Measurements from ENCODE around the gene UMPS. TPM values are rescaled to one million over a fixed set of nuclear protein-coding genes. Genes with fewer than 3 reads are reported as not detected.
A peak's percentile ranks its signal among the peaks of the same experiment; 100 is the strongest.

UMPS gene
- 10 to 100 TPM in 1 of 2 donors, 1 to 10 TPM in 1; 6.6 to 14.3 TPM for total RNA-seq

DNA sequence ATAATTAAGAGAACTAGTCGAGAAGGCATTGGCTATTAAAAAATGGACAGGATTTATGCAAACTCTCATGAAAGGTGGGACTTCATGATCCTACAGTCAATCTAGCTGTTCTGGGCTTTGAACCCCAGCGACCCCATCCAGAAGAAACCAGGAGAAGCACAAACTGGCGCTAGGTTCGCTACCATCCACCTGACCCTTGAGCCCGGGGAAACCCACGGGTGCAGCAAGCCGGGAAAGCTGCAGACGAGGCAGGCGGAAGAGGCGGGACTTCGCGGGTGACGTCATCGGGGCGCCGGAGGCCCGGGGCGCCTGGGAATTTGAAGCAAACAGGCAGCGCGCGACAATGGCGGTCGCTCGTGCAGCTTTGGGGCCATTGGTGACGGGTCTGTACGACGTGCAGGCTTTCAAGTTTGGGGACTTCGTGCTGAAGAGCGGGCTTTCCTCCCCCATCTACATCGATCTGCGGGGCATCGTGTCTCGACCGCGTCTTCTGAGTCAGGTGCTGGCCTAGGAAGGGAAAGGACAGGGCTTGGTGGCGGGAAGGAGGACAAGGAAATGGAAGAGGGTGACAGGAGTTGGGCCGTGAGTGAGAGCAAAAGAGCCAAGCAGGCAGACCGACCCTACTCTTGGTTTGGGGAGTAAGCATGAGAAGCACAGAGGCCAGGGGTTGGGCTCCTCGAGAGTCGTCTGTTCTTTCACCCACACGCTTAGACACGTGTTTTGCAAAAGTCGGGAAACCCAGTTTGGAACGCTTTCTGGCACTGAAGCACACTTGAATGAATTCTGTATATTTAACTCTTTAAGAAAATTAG lies at the start of gene UMPS:
UMPS (plus strand) TSS at position 324 of the 812 bp plus-strand sequence; CDS start at position 344, 20 bp downstream.
- DNase-seq (ENCODE audit: low spot score) = peak; percentile 90
- Histone ChIP-seq H3K9me3 (no peaks in the 10 kb centered on the region), H3K4me3 (peak within 1 kb of the TSS; percentile 83 to 88), H3K27ac (peak within 1 kb of the TSS; percentile 75 to 77), H3K27me3 (no peaks in the 10 kb centered on the region), H3K36me3 (no peaks in the 10 kb centered on the region), H3K4me1 (peaks cover 0 to 29% of the 10 kb centered on the region in 2 donors)
- TF ChIP-seq, protein P1, sequence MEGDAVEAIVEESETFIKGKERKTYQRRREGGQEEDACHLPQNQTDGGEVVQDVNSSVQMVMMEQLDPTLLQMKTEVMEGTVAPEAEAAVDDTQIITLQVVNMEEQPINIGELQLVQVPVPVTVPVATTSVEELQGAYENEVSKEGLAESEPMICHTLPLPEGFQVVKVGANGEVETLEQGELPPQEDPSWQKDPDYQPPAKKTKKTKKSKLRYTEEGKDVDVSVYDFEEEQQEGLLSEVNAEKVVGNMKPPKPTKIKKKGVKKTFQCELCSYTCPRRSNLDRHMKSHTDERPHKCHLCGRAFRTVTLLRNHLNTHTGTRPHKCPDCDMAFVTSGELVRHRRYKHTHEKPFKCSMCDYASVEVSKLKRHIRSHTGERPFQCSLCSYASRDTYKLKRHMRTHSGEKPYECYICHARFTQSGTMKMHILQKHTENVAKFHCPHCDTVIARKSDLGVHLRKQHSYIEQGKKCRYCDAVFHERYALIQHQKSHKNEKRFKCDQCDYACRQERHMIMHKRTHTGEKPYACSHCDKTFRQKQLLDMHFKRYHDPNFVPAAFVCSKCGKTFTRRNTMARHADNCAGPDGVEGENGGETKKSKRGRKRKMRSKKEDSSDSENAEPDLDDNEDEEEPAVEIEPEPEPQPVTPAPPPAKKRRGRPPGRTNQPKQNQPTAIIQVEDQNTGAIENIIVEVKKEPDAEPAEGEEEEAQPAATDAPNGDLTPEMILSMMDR (IDR thresholded peaks at IDR 0.05) = no peak

DNA sequence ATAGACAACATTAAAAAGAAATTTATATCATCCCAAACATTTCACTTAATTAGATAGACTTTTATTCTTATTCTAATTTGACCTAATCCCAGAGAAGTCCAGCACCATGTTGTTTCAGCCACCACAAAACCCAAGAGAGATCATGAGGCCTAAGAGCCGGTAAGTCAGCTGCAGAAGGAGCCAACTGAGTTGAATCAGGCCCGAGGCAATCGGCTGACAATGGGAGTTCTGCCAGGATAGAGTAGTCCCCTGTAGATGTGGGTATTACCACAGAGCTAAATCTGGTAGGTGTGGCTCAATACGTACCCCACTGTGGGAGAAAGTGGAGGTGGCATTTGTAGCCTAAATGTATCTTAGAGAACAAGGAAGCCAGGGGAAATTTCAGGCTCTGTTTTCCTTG lies 49.7 kb upstream of the UMPS start:
- no peak overlapping the region for H3K27ac ChIP-seq
- no peaks in the 10 kb centered on the region for H3K27me3 ChIP-seq
- TF ChIP-seq, protein P1 (IDR thresholded peaks at IDR 0.05) = no peak
- H3K4me3 ChIP-seq = no peak overlapping the region
- no peaks in the 10 kb centered on the region for H3K9me3 ChIP-seq
- H3K36me3 ChIP-seq = peaks cover 24% of the 10 kb centered on the region
- peak; percentile 23 for DNase-seq (ENCODE audit: low spot score)
- no peaks in the 10 kb centered on the region for H3K4me1 ChIP-seq

- Histone ChIP-seq H3K9me3 (no peaks in the 10 kb centered on the region), H3K4me1 (no peaks in the 10 kb centered on the region), H3K27me3 (no peaks in the 10 kb centered on the region)
These were observed 48.0 kb upstream of the UMPS start for GRCh38 chr3:124682263-124682662.

DNA sequence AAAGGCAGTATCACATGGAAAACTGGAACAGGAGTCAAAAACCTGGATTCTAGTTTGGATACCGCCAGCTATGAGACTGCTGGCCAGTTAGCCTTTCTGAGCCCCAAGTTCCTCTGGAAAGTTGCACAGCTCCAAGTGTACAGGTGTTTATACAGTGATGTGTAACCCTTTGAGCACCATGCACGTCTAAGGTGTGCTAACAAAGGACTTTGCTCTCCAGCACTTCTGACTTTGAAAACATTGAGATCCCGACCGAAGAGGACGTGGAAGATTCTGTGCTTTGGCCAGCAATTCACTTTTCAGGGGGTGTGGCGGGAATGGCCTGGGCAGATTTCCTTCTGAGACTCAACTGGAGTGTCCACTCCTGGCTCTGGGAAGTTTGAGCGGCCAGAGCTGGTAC lies 45.8 kb upstream of the UMPS start:
- Histone ChIP-seq H3K4me3 (no peak overlapping the region), H3K36me3 (no peaks in the 10 kb centered on the region), H3K9me3 (no peaks in the 10 kb centered on the region), H3K4me1 (peaks cover 0 to 9% of the 10 kb centered on the region in 2 donors), H3K27me3 (no peaks in the 10 kb centered on the region), H3K27ac (no peak overlapping the region)
- TF ChIP-seq, protein P1 (IDR thresholded peaks at IDR 0.05) = no peak
- peak; percentile 32 for DNase-seq (ENCODE audit: low spot score)

More at GRCh38 chr3:124682263-124682662, 48.0 kb upstream of the UMPS start:
- TF ChIP-seq, protein P1 (IDR thresholded peaks at IDR 0.05) = no peak
- H3K27ac ChIP-seq = no peak overlapping the region
- DNase-seq (ENCODE audit: low spot score) = peak; percentile 5
- no peak overlapping the region for H3K4me3 ChIP-seq
- H3K36me3 ChIP-seq = peaks cover 15% of the 10 kb centered on the region

- Histone ChIP-seq H3K9me3 (no peaks in the 10 kb centered on the region), H3K36me3 (no peaks in the 10 kb centered on the region), H3K4me3 (no peak overlapping the region), H3K27me3 (no peaks in the 10 kb centered on the region), H3K27ac (no peak overlapping the region), H3K4me1 (peaks cover 0 to 9% of the 10 kb centered on the region in 2 donors)
- no peak for DNase-seq (ENCODE audit: low spot score)
- TF ChIP-seq, protein P1 (IDR thresholded peaks at IDR 0.05) = no peak
These were observed 45.2 kb upstream of the UMPS start for GRCh38 chr3:124685067-124685466.

Measured in right atrium auricular region (tissue), 2 donors.